Vagina (tissue), 2 donors: Measurements from ENCODE around the gene SEMA6A.

Experiments
- CTCF ChIP-seq, 3 experiments: fragments of 450-650 bp in 2 of 3; fragments of 200-600 bp in 1 of 3; sonication (generic) in 1 of 3; IDR thresholded peaks; one replicate each; pipeline ENCODE4 v1.5.1; 2017 to 2019; ENCODE audit warnings: antibody characterized with exemption in 3 of 3, mild to moderate bottlenecking in 2 of 3, moderate library complexity in 2 of 3
- POLR2AphosphoS5 ChIP-seq, 2 donors: sonication (generic); formaldehyde crosslinking; IDR thresholded peaks; one replicate each; pipeline ENCODE4 v1.9.0; 2017; ENCODE audit warnings: antibody characterized with exemption in 2 of 2, mild to moderate bottlenecking in 2 of 2, low read depth in 1 of 2; ENCODE audit not compliant: insufficient read depth in 1 of 2

GRCh38 chr5:116448870-116449427 is 125.7 kb downstream of the SEMA6A start:
- no peak for TF ChIP-seq CTCF (IDR thresholded peaks at IDR 0.05)
- no peak for TF ChIP-seq POLR2AphosphoS5 (IDR thresholded peaks at IDR 0.05; ENCODE audit: insufficient read depth in 1 of 2, low read depth in 1 of 2)
